DOHH2 (cell line): Measurements from ENCODE around the gene ERFL.

Experiments
- H3F3A ChIP-seq: fragments of 200-600 bp; sonication (generic), shearing (Covaris generic); 2 replicates; pipeline ENCODE4 v1.6.0; 2016; ENCODE audit warnings: antibody characterized with exemption, mild to moderate bottlenecking; ENCODE audit not compliant: control insufficient read depth, insufficient read depth
- H3K27ac ChIP-seq: fragments of 200-600 bp; sonication (generic); 2 replicates; pipeline ENCODE4 v1.5.1; 2014; ENCODE audit warnings: low read depth, mild to moderate bottlenecking, low read length, moderate library complexity
- H3K27me3 ChIP-seq: fragments of 200-600 bp; sonication (generic); 2 replicates; pipeline ENCODE4 v1.6.1; 2014; ENCODE audit warnings: mild to moderate bottlenecking, low read length, mixed read lengths; ENCODE audit not compliant: control insufficient read depth
- H3K36me3 ChIP-seq: fragments of 200-600 bp; sonication (generic); 2 replicates; pipeline ENCODE4 v1.6.1; 2014; ENCODE audit warnings: mild to moderate bottlenecking, low read length, moderate library complexity, mixed read lengths; ENCODE audit not compliant: control insufficient read depth
- H3K4me1 ChIP-seq: fragments of 200-600 bp; sonication (generic); 2 replicates; pipeline ENCODE4 v1.6.1; 2014; ENCODE audit warnings: mild to moderate bottlenecking, low read length, mixed read lengths; ENCODE audit not compliant: control insufficient read depth
- H3K4me2 ChIP-seq: fragments of 200-600 bp; sonication (generic); 2 replicates; pipeline ENCODE4 v1.6.0; 2014; ENCODE audit warnings: mild to moderate bottlenecking, low read length, moderate library complexity
- H3K4me3 ChIP-seq: fragments of 200-600 bp; sonication (generic); 2 replicates; pipeline ENCODE4 v1.5.1; 2014; ENCODE audit warnings: mild to moderate bottlenecking, low read length, mixed read lengths
- H3K79me2 ChIP-seq: fragments of 200-600 bp; sonication (generic); 2 replicates; pipeline ENCODE4 v1.6.1; 2014; ENCODE audit warnings: mild to moderate bottlenecking, low read length, mixed read lengths; ENCODE audit not compliant: control insufficient read depth
- H3K9me2 ChIP-seq: fragments of 200-600 bp; sonication (generic); replicated peaks from 2 replicates; pipeline ENCODE4 v1.6.1; 2014; ENCODE audit warnings: mild to moderate bottlenecking, low read length, mixed read lengths; ENCODE audit not compliant: control insufficient read depth
- H3K9me3 ChIP-seq: fragments of 200-600 bp; sonication (generic); 2 replicates; pipeline ENCODE4 v1.6.1; 2014; ENCODE audit warnings: antibody characterized with exemption, low read length, mixed read lengths; ENCODE audit not compliant: control insufficient read depth, insufficient read depth
- H4K20me1 ChIP-seq: fragments of 200-600 bp; sonication (generic); 2 replicates; pipeline ENCODE4 v1.6.0; 2014; ENCODE audit warnings: low read depth, mild to moderate bottlenecking, antibody characterized with exemption, low read length, moderate library complexity; ENCODE audit not compliant: control insufficient read depth, insufficient read depth
- CTCF ChIP-seq: fragments of 200-600 bp; sonication (generic); IDR thresholded peaks from one replicate; pipeline ENCODE4 v1.5.1; 2014; ENCODE audit warnings: antibody characterized with exemption, mild to moderate bottlenecking, low read depth, low read length; ENCODE audit not compliant: poor library complexity, severe bottlenecking
- EZH2phosphoT487 ChIP-seq: fragments of 200-600 bp; sonication (generic); IDR thresholded peaks from 2 replicates; pipeline ENCODE4 v1.6.1; 2017; ENCODE audit warnings: borderline replicate concordance, mild to moderate bottlenecking, antibody characterized with exemption, low read length, moderate library complexity, mixed read lengths

Gene ERFL

GRCh38 chr19:41924151-41925145, 3.8 kb downstream of the ERFL start:
- no peaks in the 10 kb centered on the region for H3K9me3 ChIP-seq
- H3K36me3 ChIP-seq: peaks cover 30% of the 10 kb centered on the region
- peaks cover 52% of the 10 kb centered on the region for H3K4me1 ChIP-seq
- no peak for TF ChIP-seq EZH2phosphoT487
- no peak for TF ChIP-seq CTCF
- no peaks in the 10 kb centered on the region for H3K9me2 ChIP-seq
- no peak overlapping the region for H3K4me2 ChIP-seq
- no peaks in the 10 kb centered on the region for H4K20me1 ChIP-seq
- peaks cover 26% of the 10 kb centered on the region for H3K79me2 ChIP-seq
- H3F3A ChIP-seq: peaks cover 2% of the 10 kb centered on the region
- no peak overlapping the region for H3K27ac ChIP-seq
- no peaks in the 10 kb centered on the region for H3K27me3 ChIP-seq
- no peak overlapping the region for H3K4me3 ChIP-seq

GRCh38 chr19:41923045-41923788, 5.0 kb downstream of the ERFL start:
- H3K4me1 ChIP-seq: peaks cover 47% of the 10 kb centered on the region
- H3K36me3 ChIP-seq: peaks cover 21% of the 10 kb centered on the region
- H3F3A ChIP-seq: peaks cover 2% of the 10 kb centered on the region
- no peak overlapping the region for H3K4me3 ChIP-seq
- no peaks in the 10 kb centered on the region for H3K9me3 ChIP-seq
- TF ChIP-seq CTCF (no peak), EZH2phosphoT487 (no peak)
- H3K27me3 ChIP-seq: no peaks in the 10 kb centered on the region
- no peaks in the 10 kb centered on the region for H4K20me1 ChIP-seq
- H3K4me2 ChIP-seq: peak overlapping the region; percentile 36
- H3K79me2 ChIP-seq: peaks cover 17% of the 10 kb centered on the region
- H3K27ac ChIP-seq: peak overlapping the region; percentile 23
- no peaks in the 10 kb centered on the region for H3K9me2 ChIP-seq

- Histone ChIP-seq H3K27me3 (no peaks in the 10 kb centered on the region), H3K9me2 (no peaks in the 10 kb centered on the region), H3K4me1 (peaks cover 47% of the 10 kb centered on the region), H3K4me3 (no peak overlapping the region), H3K9me3 (no peaks in the 10 kb centered on the region), H4K20me1 (no peaks in the 10 kb centered on the region), H3K36me3 (peaks cover 21% of the 10 kb centered on the region), H3K27ac (no peak overlapping the region), H3K79me2 (peaks cover 15% of the 10 kb centered on the region), H3K4me2 (no peak overlapping the region; the same call in 1 of the 2 replicates), H3F3A (peaks cover 2% of the 10 kb centered on the region)
- TF ChIP-seq EZH2phosphoT487 (no peak), CTCF (no peak)
These were observed 5.7 kb downstream of the ERFL start for GRCh38 chr19:41922585-41922984.
